Measurements from ENCODE around the gene SSBP3. TPM values are rescaled to one million over a fixed set of nuclear protein-coding genes. Genes with fewer than 3 reads are reported as not detected.
"Not testable (repeated sequence)": the region's sequence is repeated elsewhere in the genome, so short reads cannot be mapped to it uniquely, and the experiment has no call there.

SSBP3 gene
- total RNA-seq, 1 experiment from 2014 or later, result 15.0 TPM

DNA sequence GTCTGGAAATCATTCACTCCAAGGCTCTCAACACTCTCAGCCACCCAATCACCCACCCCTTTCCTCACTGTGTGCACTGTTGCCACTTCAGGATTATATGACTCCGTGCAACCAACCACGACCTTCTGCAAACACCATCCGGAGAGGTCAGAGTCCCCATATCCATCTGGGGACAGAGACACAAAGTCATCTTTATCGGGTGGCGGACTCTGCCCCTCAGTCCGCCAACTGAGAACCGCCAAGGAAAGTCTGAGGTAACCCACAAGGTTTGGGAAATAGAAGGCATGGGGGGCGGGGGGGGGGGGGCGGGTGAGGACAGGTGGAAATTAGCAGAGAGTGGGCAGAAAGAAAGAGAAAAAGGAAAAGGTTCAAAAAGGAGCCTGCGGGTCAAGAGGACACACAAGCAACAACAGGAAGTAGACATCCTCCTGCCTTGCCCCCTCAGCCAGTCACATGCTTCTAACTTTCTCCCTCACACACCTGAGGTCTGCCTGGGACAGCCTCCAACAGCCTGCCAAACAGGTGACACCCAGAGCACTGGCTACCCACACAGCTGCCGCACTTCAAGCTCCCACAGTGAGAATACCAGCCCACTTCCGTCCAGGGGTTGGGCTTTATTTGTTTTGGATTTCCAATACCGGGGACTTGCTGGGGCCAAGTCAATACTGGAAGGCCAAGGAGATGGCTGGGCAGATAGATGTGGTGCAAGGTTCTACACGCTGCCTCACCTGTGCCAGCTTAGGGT lies 58.1 kb downstream of the SSBP3 start:
- BruUV-seq (replicated peaks), result no TSS peak
- CTCF ChIA-PET, result no interaction called here
- DNase-seq (no peak), ATAC-seq (no peak)
- TF ChIP-seq CTCF (conservative IDR thresholded peaks at IDR 0.05; ENCODE audit: low read depth, low read length), result no peak
- TF ChIP-seq EZH2 (IDR thresholded peaks at IDR 0.05; ENCODE audit: low read length, unreplicated experiment), result no peak
- TF ChIP-seq EZH2phosphoT487 (IDR thresholded peaks at IDR 0.05; ENCODE audit: borderline replicate concordance, low read length), result no peak
- no peaks in the 10 kb centered on the region for H4K20me1 ChIP-seq (ENCODE audit: low read length)
- H3K36me3 ChIP-seq (ENCODE audit: low read depth, low read length), result no peaks in the 10 kb centered on the region
- H3K27ac ChIP-seq (ENCODE audit: low read length), result no peak overlapping the region
- POLR2A ChIA-PET (ENCODE audit: unreplicated experiment), result no interaction called here
- H2AFZ ChIP-seq (ENCODE audit: low read length), result no peak overlapping the region
- no peaks in the 10 kb centered on the region for H3K79me2 ChIP-seq (ENCODE audit: low read length)
- H3K9me3 ChIP-seq (ENCODE audit: low read length), result no peaks in the 10 kb centered on the region
- H3K27me3 ChIP-seq (ENCODE audit: low read length), result no peaks in the 10 kb centered on the region
- H3K4me1 ChIP-seq (ENCODE audit: insufficient read depth, low read length), result no peaks in the 10 kb centered on the region
- intact Hi-C loops (cut with micrococcal nuclease), result no loop called here
- H3F3A ChIP-seq (ENCODE audit: low read length, unreplicated experiment), result no peaks in the 10 kb centered on the region
- H3K4me3 ChIP-seq (ENCODE audit: low read length), result no peak overlapping the region
- no peaks in the 10 kb centered on the region for H3K9me2 ChIP-seq (replicated peaks; ENCODE audit: low read length)
- no peak overlapping the region for H3K9ac ChIP-seq (ENCODE audit: low read length)
- no peak overlapping the region for H3K4me2 ChIP-seq (ENCODE audit: low read length)

- ATAC-seq (no peak), DNase-seq (no peak)
- no peaks in the 10 kb centered on the region for H3F3A ChIP-seq (ENCODE audit: low read length, unreplicated experiment)
- no peaks in the 10 kb centered on the region for H3K27me3 ChIP-seq (ENCODE audit: low read length)
- no peaks in the 10 kb centered on the region for H3K9me2 ChIP-seq (replicated peaks; ENCODE audit: low read length)
- no peak overlapping the region for H3K9ac ChIP-seq (ENCODE audit: low read length)
- H3K9me3 ChIP-seq (ENCODE audit: low read length), result no peaks in the 10 kb centered on the region
- CTCF ChIA-PET, result no interaction called here
- H3K79me2 ChIP-seq (ENCODE audit: low read length), result no peaks in the 10 kb centered on the region
- H2AFZ ChIP-seq (ENCODE audit: low read length), result no peak overlapping the region
- H3K36me3 ChIP-seq (ENCODE audit: low read depth, low read length), result no peaks in the 10 kb centered on the region
- no peak overlapping the region for H3K4me2 ChIP-seq (ENCODE audit: low read length)
- intact Hi-C loops (cut with micrococcal nuclease), result no loop called here
- TF ChIP-seq CTCF (conservative IDR thresholded peaks at IDR 0.05; ENCODE audit: low read depth, low read length) (no peak), EZH2 (IDR thresholded peaks at IDR 0.05; ENCODE audit: low read length, unreplicated experiment) (no peak), EZH2phosphoT487 (IDR thresholded peaks at IDR 0.05; ENCODE audit: borderline replicate concordance, low read length) (no peak)
- POLR2A ChIA-PET (ENCODE audit: unreplicated experiment), result no interaction called here
- H3K4me3 ChIP-seq (ENCODE audit: low read length), result no peak overlapping the region
- no peaks in the 10 kb centered on the region for H3K4me1 ChIP-seq (ENCODE audit: insufficient read depth, low read length)
- no peaks in the 10 kb centered on the region for H4K20me1 ChIP-seq (ENCODE audit: low read length)
- no peak overlapping the region for H3K27ac ChIP-seq (ENCODE audit: low read length)
- no TSS peak for BruUV-seq (replicated peaks)
Measured at GRCh38 chr1:54347261-54347954, 58.8 kb downstream of the SSBP3 start.

GRCh38 chr1:54345548-54345947 lies 60.6 kb downstream of the SSBP3 start:
- BruUV-seq (replicated peaks); DNase-seq; H3K36me3 ChIP-seq (ENCODE audit: low read depth, low read length); H4K20me1 ChIP-seq (ENCODE audit: low read length); POLR2A ChIA-PET (ENCODE audit: unreplicated experiment); H2AFZ ChIP-seq (ENCODE audit: low read length); H3K79me2 ChIP-seq (ENCODE audit: low read length); H3K9ac ChIP-seq (ENCODE audit: low read length); ATAC-seq; CTCF ChIA-PET; H3F3A ChIP-seq (ENCODE audit: low read length, unreplicated experiment); H3K27me3 ChIP-seq (ENCODE audit: low read length); intact Hi-C loops (cut with micrococcal nuclease); H3K4me3 ChIP-seq (ENCODE audit: low read length); H3K27ac ChIP-seq (ENCODE audit: low read length); H3K9me3 ChIP-seq (ENCODE audit: low read length); H3K4me1 ChIP-seq (ENCODE audit: insufficient read depth, low read length); H3K9me2 ChIP-seq (replicated peaks; ENCODE audit: low read length); H3K4me2 ChIP-seq (ENCODE audit: low read length): not testable (repeated sequence)
